ENCODE results near the gene FHL2.
"Not testable (repeated sequence)": the region's sequence is repeated elsewhere in the genome, so short reads cannot be mapped to it uniquely, and the experiment has no call there.

Gene FHL2

DNA sequence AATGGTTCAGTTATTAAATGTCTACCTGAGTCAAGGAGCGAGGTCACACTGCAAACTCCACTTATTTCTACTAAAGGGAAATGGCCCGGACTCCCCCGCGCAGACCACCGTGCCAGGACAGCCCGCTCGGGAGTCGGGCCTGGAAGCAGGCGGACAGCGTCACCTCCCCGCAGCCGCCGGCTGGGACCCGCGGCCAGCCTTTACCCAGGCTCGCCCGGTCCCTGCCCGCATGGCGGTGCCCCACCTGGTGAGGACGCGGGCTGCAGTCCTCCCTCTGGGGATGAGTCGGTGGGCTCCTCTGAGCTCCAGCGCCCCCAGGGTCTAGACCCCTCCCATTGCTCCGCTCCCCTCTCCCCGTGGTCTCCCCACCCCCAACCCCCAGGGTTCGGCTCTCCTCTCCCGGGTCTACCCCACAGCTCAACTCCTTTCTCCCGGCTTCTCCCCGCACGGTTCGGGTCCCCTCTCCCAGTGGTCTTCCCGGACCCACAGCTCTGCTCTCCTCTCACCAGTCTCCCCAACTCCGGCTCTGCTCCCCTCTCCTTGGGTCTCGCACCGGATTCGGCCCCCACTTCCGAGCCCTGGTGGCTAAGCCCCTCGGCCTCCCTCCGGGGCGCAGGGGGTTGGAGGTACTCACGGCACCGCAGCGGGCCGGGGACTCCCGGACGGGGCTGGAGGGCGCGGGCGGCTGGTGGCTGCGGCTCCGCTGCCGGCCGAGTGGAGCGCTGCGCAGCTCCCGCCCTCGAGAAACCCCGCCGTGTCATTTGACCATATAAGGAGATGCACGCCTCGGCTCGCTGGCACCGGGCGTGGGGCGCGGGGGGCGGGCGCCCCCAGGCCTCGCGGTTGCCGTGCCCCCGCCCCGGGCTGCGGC lies at the start of gene FHL2:
TSS of gene FHL2 (minus strand) at position 716 of the 871 bp plus-strand sequence. CDS start 12,535 bp downstream, outside the sequence.
- DNase-seq: peak; percentile 55 to 63

DNA sequence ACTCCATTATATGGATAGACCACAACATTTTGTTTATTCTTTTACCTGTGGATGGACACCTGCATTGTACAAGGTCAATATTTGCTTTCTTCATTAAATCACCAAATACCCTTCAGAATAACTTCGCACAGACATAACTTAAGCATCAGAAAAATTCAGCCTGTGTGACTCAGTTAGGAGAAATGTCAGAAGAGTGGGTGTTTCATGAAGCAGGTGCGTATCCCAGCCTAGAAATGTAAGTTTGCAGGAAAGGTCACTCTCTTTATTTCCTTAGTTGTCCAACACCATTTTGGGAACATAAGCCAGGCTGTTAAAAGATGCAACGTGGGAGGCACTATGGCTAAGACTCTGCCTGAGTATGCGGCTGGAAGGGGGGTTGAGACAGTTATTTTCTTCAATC lies 48.6 kb upstream of the FHL2 start:
- no peak for DNase-seq

DNA sequence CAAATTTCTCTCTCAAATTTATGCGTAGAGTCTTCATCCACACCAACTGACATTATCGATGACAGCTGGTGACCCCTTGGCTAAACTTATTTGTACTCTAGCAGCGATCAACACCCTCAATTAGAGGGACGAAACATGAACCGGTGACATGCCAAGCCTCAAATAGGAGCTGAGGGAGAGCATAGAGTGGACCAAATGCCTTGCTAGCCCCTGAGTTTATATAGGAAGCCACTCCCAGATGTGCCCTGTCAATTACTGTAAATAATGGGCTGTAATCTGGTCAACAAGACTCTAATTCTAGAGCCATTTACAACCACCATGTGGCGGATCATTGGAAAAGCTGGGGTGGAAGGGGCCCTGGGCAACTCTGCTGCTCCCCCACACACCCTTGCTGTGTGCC lies 47.6 kb upstream of the FHL2 start:
- DNase-seq: no peak

GRCh38 chr2:105445976-105446375 lies 47.1 kb upstream of the FHL2 start:
- DNase-seq: no peak

DNA sequence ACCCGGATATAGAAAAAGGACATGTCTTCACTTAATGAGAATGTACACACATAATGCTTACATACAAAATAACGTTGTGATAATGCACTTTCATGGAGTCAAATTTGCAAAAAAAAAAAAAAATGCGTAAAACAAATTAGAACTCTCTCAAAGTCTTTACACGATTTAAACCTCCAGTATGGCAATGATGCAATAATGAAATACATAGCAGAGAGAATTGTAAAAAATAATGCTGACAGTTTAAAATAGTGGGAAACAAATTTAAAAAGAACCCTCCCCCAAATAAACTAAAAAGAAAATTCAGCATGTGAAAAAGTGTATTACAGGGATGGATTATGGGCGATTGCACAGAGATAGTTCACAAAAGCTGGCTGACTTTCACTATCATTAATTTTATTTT lies 46.6 kb upstream of the FHL2 start:
- no peak for DNase-seq

DNA sequence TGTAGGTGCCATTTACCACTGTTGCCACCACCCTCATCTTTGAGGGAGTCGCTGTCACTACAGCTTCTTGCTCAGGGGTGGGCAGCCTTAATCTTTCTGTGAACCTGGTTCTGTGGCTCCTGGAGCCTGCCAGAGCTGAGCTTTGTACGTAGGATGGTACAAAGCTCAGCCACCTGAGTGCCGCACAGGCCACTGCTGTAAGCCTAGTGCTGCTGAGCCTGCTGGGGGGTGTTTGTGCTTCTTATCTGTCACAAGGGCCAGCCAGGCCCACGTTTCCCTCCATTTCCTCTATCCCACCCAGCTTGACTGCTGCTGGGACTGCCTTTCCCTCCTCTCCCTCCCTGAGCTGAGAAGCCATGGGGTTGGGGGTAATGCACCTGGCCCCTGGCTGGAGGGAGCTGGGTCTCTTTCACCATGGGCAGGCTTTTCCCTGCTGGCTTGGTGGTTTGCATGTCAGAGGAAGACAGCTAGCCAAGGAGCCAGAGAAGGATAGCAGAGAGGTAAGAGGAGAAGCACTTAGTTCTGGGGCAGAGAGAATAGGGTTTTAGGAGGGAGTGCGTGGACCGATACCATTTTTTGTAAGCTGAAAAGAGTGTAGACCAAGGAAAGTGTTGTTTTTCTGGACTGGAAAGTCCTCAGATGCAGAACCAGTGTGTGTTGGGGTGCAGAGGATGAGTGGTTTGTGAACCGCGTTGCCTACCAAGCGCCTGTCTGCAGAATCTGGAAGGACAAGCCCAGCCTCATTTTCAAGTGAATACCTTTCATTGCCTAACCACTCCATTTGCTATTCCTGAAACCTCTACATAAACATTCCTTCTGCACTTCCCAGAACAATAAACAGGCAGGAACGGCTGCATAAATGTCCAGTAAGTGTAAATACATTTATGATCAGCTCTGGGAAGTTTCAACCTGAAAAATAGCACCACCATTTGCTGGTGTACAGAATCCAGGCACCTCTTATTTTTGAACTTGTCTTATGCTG lies 45.1 kb upstream of the FHL2 start:
- no peak for DNase-seq

GRCh38 chr2:105442721-105443120 lies 43.9 kb upstream of the FHL2 start:
- DNase-seq: no peak

GRCh38 chr2:105442056-105442455 lies 43.2 kb upstream of the FHL2 start:
- no peak for DNase-seq

- DNase-seq: no peak
Measured at GRCh38 chr2:105439141-105439540, 40.3 kb upstream of the FHL2 start.

DNA sequence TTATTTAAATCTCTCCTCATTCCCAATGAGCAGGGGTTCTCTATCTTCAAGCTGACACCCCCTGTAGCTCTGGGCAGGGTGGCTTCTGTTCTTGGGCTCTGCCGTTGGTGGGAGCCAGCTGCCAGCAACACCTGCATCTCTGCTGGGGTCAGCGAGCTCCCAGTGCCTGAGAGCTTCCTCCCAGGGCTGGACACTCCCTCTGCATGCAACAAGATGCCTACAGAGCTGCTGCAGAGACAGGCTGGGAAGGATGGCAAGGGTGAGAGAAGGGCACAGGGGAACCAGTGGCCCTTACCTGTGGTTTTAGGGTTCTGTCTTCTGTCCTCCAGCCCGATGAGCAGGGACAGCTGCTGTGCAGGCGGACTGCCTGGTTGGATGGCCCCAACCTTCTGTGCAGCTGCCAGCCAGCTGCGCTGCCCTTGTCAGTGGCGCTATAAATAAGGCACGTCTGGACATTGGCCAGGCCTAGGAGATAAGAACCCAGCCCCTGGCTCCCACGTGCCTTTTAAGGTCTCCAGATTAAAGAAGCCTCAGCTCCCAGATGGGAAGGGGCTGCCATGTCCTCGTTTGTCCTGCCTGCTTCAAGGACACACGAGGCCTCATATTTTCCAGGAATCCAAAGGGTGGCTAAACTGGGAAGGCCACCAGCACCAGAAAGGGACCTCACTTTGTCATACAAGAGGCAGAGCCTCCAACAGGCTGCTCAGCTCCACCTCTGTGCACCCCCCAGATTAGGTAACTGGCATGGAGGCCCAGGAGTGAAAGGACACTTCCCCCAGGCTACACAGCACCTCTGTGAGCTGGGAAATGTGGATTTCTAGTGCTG lies 39.5 kb upstream of the FHL2 start:
- DNase-seq: no peak

GRCh38 chr2:105437708-105438103 lies 38.9 kb upstream of the FHL2 start:
- no peak for DNase-seq

DNA sequence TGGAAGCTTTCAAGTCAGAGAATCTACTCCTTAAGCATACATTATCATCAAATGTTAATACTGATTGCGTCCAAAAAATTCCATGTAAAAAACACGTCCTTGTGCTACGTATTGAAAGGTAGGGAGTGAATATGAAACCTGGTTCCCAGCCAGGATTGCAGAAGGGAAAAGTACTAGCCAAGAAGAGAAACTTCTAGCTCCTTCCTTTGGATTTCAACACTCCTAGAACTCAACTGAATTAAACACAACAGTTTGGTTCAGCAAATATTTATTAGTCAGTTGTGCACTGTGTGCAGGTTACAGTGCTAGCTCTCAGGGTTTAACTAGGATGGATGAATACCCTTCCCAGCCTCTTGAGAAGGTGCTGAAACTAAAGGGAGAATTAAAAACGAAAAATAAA lies 33.9 kb upstream of the FHL2 start:
- DNase-seq: no peak

- no peak for DNase-seq
Measured at GRCh38 chr2:105432044-105432399, 33.2 kb upstream of the FHL2 start.

DNA sequence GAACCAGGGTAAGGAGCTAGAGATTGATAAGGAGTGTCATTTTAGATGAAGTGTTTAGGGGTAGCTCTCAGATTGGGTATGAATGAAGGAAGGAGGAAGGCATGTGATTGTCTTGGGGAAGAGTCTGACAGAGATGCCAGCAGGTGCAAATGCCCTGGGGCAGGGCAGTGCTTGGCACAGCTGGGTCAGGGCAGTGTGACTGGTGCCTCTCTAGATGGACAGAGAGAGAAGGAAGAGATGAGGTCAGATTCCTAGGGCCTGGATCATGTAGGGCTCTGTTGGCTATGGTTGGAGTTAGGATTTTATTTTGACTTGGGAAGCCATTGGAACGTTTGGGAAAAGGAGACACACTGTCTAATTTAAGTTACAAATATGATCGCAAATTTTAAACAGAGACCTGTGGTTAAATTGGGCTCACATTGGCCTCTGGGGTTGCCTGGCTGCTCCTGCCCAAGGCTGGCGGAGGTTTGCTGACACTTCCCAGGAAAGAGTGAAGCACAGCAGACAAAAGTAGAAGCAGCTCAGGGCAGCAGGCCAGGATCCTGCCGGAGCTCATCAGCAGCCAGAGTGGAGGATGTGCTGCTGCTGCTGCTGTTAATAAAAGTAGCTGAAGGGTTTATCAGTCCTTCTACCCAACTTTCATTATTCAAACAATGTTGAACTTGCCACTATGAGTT lies 32.7 kb upstream of the FHL2 start:
- no peak for DNase-seq

- no peak for DNase-seq
Measured at GRCh38 chr2:105428387-105429018, 29.7 kb upstream of the FHL2 start.

- no peak for DNase-seq
Measured at GRCh38 chr2:105427485-105427884, 28.6 kb upstream of the FHL2 start.

- DNase-seq: no peak
Measured at GRCh38 chr2:105426626-105427292, 27.9 kb upstream of the FHL2 start.

DNA sequence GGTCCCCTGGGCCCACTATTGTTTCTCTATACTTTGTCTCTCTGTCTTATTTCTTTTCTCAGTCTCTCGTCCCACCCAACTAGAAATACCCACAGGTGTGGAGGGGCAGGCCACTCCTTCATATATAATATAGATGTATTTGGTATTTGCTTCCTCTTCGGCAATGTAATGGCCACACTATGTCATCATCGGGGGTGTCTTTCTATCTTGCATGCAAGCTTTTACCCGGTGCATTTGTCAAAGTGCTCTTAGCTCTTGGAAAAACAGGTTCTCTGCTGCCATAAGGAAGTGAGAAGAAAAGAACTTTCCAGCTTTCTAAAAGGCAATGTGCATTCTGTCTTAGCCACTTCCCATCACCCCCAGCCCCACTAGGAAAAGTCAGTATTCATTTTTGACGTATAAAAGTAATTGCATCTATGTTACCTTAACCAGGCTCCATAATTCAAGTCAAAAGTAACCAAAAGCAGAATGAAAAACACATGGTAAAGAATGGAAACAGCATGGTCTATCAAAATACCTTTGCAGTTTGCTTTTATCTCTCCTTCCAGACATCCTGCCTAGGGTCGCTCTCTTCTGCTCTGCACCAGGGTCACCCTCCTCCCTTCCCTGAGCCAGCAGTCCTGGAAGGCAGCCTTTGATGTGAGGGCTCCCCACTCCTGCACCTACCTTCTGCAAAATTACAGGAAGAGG lies 27.2 kb upstream of the FHL2 start:
- DNase-seq: no peak

DNA sequence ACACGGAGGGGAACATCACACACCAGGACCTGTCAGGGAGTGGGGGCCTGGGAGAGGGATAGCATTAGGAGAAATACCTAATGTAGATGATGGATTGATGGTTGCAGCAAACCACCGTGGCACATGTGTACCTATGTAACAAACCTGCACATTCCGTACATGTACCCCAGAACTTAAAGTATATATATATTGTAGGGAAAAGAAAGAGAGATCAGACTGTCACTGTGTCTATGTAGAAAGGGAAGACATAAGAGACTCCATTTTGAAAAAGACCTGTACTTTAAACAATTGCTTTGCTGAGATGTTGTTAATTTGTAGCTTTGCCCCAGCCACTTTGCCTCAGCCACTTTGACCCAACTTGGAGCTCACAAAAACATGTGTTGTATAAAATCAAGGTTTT lies 26.0 kb upstream of the FHL2 start:
- not testable (repeated sequence) for DNase-seq

DNA sequence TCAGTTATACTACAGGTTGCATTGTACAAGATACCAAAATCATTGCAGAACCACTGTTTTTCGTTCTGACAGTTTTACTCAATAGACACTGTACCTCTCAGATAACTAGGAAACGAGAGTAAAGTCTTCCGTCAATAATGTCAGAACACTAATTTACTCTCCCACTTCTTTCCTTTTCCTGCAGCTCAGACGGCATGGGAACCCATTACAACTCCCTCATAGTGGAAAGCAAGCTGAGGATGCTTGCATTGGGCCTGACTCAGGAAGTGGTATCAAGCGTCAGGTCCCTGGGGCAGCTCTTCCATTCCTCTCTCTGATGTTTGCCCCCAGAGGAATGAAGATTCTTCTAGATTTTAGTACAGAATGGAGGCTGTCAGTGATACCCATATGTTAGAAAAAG lies 23.9 kb upstream of the FHL2 start:
- DNase-seq: no peak

GRCh38 chr2:105421053-105421452 lies 22.2 kb upstream of the FHL2 start:
- DNase-seq: no peak
